SU-DHL-6 (cell line): Measurements from ENCODE around the gene TANGO2.

ENCODE experiments used
- H2AFZ ChIP-seq: fragments of 200-600 bp; sonication (generic); 2 replicates; pipeline ENCODE4 v1.6.1; 2014; ENCODE audit warnings: low read depth, mild to moderate bottlenecking, moderate library complexity, mixed read lengths, antibody characterized with exemption, low read length; ENCODE audit not compliant: severe bottlenecking
- H3F3A ChIP-seq: fragments of 200-600 bp; shearing (Covaris generic); 2 replicates; pipeline ENCODE4 v1.6.0; 2016; ENCODE audit warnings: antibody characterized with exemption, mild to moderate bottlenecking; ENCODE audit not compliant: insufficient read depth
- H3K27ac ChIP-seq: fragments of 200-600 bp; sonication (generic); 2 replicates; pipeline ENCODE4 v1.5.1; 2016; ENCODE audit warnings: low read depth, mild to moderate bottlenecking, low read length, moderate library complexity, mixed read lengths
- H3K27me3 ChIP-seq: fragments of 200-600 bp; sonication (generic), shearing (Covaris generic); 2 replicates; pipeline ENCODE4 v1.6.0; 2014; ENCODE audit warnings: mild to moderate bottlenecking, low read length
- H3K36me3 ChIP-seq: fragments of 200-600 bp; sonication (generic); 2 replicates; pipeline ENCODE4 v1.6.1; 2014; ENCODE audit warnings: mild to moderate bottlenecking, low read length, mixed read lengths
- H3K4me2 ChIP-seq: fragments of 300-600, 200-600 bp; shearing (Covaris generic), sonication (generic); 2 replicates; pipeline ENCODE4 v1.6.0; 2014; ENCODE audit warnings: low read length, low read depth, mild to moderate bottlenecking; ENCODE audit not compliant: poor library complexity, severe bottlenecking
- H3K4me3 ChIP-seq: fragments of 200-600 bp; sonication (generic); 2 replicates; pipeline ENCODE4 v1.5.1; 2014; ENCODE audit warnings: antibody characterized with exemption, low read length, mild to moderate bottlenecking, mixed read lengths; ENCODE audit not compliant: insufficient read depth, poor library complexity, severe bottlenecking
- H3K79me2 ChIP-seq: fragments of 200-600 bp; sonication (generic); 2 replicates; pipeline ENCODE4 v1.6.1; 2014; ENCODE audit warnings: mild to moderate bottlenecking, low read length, moderate library complexity; ENCODE audit not compliant: insufficient read depth
- H3K9ac ChIP-seq: fragments of 200-600 bp; sonication (generic); 2 replicates; pipeline ENCODE4 v1.7.0; 2014; ENCODE audit warnings: mild to moderate bottlenecking, low read length
- H3K9me2 ChIP-seq: fragments of 200-600 bp; sonication (generic); replicated peaks from 2 replicates; pipeline ENCODE4 v1.6.1; 2014; ENCODE audit warnings: low read length; ENCODE audit not compliant: insufficient read depth
- H3K9me3 ChIP-seq: fragments of 200-600 bp; sonication (generic); 2 replicates; pipeline ENCODE4 v1.6.1; 2014; ENCODE audit warnings: low read length, mixed read lengths; ENCODE audit not compliant: insufficient read depth
- H4K20me1 ChIP-seq: fragments of 200-600 bp; sonication (generic); 2 replicates; pipeline ENCODE4 v1.6.1; 2014; ENCODE audit warnings: low read depth, mild to moderate bottlenecking, antibody characterized with exemption, low read length, moderate library complexity, mixed read lengths
- CTCF ChIP-seq: fragments of 200-600 bp; sonication (generic); IDR thresholded peaks from one replicate; pipeline ENCODE4 v1.5.1; 2017; ENCODE audit warnings: antibody characterized with exemption, mild to moderate bottlenecking, low read length, moderate library complexity; ENCODE audit not compliant: insufficient read depth, poor library complexity, severe bottlenecking
- EZH2phosphoT487 ChIP-seq: fragments of 200-600 bp; sonication (generic), shearing (Covaris generic); conservative IDR thresholded peaks from 2 replicates; pipeline ENCODE4 v1.6.1; 2018; ENCODE audit warnings: mild to moderate bottlenecking, antibody characterized with exemption, low read length, moderate library complexity, mixed read lengths

Gene TANGO2

GRCh38 chr22:20085651-20086050 is 64.7 kb downstream of the TANGO2 start:
- H3K9ac ChIP-seq: no peak overlapping the region

GRCh38 chr22:20086101-20086599 is 65.2 kb downstream of the TANGO2 start:
- TF ChIP-seq CTCF (no peak), EZH2phosphoT487 (no peak)
- Histone ChIP-seq H3K9me3 (no peaks in the 10 kb centered on the region), H3K27me3 (no peaks in the 10 kb centered on the region), H3F3A (no peaks in the 10 kb centered on the region), H4K20me1 (no peaks in the 10 kb centered on the region), H2AFZ (no peak overlapping the region), H3K9ac (no peak overlapping the region), H3K4me3 (no peak overlapping the region), H3K79me2 (peaks cover 47% of the 10 kb centered on the region), H3K36me3 (no peaks in the 10 kb centered on the region), H3K9me2 (no peaks in the 10 kb centered on the region), H3K27ac (no peak overlapping the region), H3K4me2 (no peak overlapping the region)

More at GRCh38 chr22:20085651-20086050, 64.7 kb downstream of the TANGO2 start:
- H3K79me2 ChIP-seq: peaks cover 52% of the 10 kb centered on the region
- H3K4me3 ChIP-seq: no peak overlapping the region
- H3F3A ChIP-seq: no peaks in the 10 kb centered on the region
- H3K4me2 ChIP-seq: no peak overlapping the region
- H3K27ac ChIP-seq: no peak overlapping the region
- no peaks in the 10 kb centered on the region for H3K9me2 ChIP-seq
- H2AFZ ChIP-seq: no peak overlapping the region
- H3K27me3 ChIP-seq: no peaks in the 10 kb centered on the region
- H3K9me3 ChIP-seq: no peaks in the 10 kb centered on the region
- H3K36me3 ChIP-seq: no peaks in the 10 kb centered on the region
- TF ChIP-seq EZH2phosphoT487 (no peak), CTCF (no peak)
- H4K20me1 ChIP-seq: no peaks in the 10 kb centered on the region

- Histone ChIP-seq H4K20me1 (no peaks in the 10 kb centered on the region), H3K79me2 (peaks cover 41% of the 10 kb centered on the region), H3K36me3 (no peaks in the 10 kb centered on the region), H3F3A (no peaks in the 10 kb centered on the region), H3K9ac (no peak overlapping the region), H3K4me3 (no peak overlapping the region), H3K27ac (no peak overlapping the region), H3K9me2 (no peaks in the 10 kb centered on the region), H3K9me3 (no peaks in the 10 kb centered on the region), H3K27me3 (no peaks in the 10 kb centered on the region), H2AFZ (no peak overlapping the region), H3K4me2 (no peak overlapping the region)
- TF ChIP-seq CTCF: no peak
Measured at GRCh38 chr22:20086763-20087162, 65.9 kb downstream of the TANGO2 start.
